DMS79 treated with DMSO at 0.1 percent for 48 hours (cell line): ENCODE data around the gene POC1B.
A peak's percentile ranks its signal among the peaks of the same experiment; 100 is the strongest.
"Not testable (repeated sequence)": the region's sequence is repeated elsewhere in the genome, so short reads cannot be mapped to it uniquely, and the experiment has no call there.

Experiments used
- DNase-seq: peaks from one replicate; lab custom pipeline; 2025; lab: John Stamatoyannopoulos, UW

Gene POC1B

DNA sequence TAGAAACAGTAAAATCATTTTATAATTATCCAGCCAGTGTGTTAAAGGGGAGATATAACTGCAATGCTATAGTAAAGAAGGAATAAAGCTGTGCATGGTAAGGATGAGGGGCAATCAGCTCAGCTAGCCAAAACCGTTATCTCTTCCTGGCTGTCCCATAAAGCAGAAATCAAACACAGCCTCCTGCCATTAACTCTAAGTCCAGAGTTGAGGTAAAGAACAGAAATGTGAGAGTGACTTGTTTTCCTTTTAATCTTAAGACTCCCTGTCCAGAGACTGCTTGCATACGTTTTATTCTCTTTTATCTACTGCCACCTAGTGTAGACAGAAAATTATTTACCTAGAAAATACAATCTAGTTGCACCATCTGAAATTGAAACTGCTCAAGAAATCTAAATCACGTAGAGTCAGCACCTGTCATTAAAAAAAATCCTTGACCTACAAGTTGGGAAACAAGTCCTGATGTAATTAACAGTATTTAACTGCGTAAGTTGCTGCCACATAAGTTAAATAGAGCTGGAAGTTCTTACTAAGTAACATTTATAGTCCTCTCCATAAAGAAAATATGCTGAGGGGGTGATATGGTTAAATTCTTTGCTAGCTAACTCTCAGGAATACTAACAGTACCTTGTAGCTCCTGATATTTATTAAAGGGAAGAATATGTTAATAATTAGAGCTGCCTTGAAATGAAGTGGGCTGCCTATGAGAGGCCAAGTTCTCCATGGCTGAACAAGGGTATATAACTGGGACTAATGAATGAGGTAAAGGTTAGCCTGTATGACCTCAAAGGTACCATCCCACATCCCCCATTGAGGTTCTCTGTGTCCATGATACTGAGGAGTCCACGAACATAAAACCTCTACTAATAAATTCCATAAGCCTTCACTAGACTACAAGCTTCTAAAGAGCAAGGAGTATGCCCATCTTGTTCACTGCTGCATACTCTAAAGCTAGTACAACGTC, 63.9 kb downstream of the POC1B start:
- peak; percentile 75 for DNase-seq

DNA sequence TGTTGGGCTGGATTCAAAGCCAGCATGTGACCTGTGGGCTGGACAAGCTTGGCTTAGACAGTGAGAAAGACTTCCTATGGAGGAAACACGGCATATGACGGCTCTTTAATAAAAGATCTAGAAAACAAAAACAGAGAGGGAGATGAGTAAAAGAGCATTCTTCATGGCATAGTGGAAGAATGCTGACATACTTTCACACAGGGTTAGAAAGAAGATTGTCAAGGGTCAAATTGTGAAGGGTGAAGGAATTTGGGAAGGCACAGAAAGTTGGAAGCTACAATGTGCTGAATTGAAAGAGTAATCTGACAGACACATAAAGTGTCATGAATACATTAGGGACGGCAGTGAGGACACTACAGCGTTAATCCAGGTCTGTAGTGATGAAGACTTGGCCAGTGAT, 64.7 kb downstream of the POC1B start:
- no peak for DNase-seq

DNA sequence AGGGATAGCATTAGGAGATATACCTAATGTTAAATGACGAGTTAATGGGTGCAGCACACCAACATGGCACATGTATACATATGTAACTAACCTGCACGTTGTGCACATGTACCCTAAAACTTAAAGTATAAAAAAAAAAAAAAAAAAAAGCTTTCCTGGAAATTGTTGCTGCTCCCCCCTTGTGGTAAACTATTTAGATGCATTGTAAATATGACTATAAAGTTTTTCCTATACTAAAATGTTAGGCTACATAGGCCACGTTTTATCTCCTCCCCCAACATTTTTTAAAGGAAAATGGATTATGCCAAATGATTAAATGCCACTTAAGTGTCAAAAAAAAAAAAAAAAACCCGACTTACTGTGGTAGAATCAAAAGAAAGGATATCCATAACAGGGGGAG, 66.6 kb downstream of the POC1B start:
- not testable (repeated sequence) for DNase-seq

DNA sequence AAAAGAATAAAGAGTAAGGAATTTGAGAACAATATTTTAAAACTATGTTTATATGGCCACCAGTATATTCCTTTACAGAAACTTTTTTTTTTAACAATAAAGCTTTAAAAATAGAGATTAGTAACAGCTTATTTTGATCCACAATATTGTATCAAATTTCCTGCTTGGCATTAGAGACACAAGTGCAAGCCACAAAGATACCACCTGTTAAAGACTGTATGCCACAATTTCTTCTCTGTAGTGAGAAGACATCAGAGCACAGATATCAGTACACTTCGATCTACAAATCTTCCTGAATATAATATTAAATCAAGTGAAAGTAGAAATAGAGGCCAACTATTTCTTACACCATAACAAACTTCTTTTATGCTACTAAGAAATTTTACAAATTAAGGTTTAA, 69.3 kb downstream of the POC1B start:
- DNase-seq, result no peak

DNA sequence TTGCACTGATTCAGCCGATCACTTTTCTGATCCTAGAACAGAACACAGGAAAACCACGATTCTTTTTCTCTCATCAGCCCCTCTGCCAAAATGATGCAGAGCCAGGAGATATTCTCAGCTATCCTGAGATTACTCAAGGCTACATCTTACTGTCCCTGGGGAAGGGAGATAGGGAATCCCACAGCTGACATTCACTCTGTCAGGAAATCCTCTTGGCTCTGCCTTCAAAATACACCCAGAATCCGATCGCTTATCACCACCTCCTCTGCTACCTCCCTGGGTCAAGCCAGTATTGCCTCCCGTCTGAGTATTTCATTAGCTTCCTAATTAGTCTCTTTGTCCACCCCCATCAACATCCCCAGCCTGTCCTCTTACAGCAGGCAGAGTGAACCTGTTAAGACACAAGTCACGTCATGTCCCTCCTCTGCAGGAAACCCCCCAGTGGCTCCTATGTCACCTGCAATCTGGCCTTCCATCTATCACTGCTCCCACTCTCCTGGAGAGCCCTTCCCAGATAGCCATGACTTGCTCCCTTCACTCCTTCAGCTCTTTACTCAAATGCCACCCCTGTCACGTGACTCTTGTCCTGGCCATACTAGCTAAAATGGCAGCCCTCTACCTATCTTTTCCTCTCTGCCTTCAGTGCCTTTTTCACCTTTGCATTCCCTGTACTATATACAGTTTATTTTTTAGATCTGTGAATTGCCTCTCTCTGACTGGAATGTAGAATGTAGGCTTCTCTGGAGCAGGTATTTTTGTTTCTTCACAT, 71.6 kb downstream of the POC1B start:
- DNase-seq, result no peak

DNA sequence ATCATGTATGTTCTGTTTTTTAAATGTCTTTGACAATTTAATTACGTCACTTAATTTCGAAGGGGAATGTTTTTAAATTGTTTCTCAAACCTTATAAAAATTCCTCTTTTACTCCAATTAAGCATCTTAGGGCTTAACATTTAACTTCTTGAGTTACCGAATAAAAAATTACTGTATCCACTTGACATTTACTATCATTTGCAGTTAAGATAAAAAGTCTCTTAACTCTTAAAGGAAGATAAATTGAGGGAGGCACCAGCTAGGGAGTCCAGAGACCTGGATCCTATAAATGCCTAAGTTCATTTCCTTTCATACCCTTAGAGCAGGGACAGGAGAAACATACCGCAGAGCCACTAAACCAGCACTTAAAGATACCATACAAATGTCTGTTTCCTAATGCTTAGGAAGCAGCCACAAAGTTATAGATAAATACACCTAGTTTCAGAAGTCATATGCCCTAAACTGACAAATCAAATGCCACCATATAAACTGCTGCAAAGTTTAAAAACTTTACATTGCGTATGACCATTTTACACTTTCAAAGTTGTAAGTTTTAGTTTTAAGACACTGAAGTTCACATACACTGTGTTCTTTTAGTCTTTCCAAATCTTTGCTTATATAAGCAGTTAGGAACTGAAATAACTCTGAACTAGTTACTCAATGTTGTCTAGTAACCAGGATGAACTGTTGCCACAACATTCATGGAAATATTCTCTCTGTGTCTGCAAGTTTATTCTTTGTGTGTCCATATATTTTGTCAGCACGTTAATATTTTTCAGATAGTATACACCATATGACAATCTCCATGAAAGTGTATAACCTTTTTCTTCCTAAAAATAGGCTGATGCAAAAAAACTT, 72.5 kb downstream of the POC1B start:
- DNase-seq, result no peak

DNA sequence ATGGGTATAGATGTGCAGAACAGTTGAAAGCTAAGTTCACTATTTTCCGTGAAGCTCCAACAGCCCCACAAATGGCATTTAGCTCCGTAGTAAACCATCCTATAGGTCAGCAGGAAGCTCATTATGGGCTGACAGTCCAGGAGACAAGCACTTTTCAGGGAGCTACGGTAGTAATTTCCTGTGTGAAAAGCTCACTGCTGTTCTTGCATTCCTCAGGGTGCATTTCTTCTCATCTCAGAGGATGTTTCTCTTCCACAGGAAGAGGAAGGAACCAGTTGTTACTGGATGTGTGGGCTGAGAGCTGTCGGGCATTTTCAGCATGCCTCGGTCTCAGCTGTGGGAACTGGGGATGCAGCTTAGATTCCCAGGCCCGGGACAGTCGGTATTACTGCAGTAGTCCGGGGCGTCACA, 74.0 kb downstream of the POC1B start:
- DNase-seq, result no peak

DNA sequence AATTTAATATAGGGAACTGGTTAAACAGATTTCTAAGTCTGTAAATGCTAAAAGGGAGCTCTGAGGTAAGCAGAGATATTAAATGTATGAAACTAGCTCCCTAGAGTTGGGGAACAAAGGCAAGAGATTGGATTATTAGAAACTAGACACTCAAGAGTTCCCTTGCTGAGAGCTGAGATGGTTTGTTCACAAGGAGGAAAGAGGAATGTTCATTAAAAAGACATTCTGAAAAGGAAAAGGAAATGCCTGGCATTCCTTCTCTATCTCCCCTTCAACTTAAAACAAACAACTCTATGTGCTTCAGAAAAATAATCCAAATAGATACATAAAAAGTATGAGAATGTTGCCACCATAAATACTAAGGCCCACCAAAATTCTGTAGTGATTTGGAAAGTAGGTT, 74.9 kb downstream of the POC1B start:
- no peak for DNase-seq

DNA sequence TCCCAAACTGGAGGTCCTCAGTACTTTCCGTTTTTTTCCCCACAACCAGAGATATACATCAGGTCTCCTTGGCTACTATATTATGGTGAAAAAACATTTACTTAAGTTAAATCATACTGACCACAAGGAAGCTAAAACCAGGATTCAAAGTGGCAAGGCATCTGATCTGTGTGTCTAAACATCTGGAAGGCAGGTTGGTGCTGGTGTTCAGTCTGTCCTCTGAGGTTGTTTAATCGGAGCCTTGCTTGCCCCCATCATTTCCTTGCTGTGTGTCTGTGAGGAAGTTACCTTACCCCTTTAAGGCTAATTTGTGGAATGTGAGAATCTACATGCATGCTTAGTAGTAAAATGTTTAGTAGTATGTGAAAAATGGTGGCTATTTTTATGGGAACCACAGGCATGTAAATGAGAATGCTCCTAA, 76.9 kb downstream of the POC1B start:
- DNase-seq, result no peak

DNA sequence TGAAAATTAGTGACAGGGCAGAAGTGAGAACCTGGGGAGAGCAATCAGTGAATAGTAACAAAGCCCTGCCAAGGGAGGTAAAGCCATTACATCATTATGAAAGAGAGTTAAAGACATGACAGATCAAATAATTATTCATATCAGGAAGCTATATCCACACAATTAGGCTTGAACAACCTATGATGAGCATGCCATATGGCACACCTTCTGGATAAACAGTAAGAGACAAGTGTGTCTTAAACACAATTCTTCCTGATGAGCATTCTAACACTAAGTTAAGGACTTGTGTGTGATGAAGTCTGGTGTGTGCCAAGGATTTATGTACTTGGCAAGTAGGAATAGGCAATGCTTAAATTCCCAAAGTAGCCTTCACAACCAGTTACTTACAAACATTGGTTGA, 77.3 kb downstream of the POC1B start:
- no peak for DNase-seq

DNA sequence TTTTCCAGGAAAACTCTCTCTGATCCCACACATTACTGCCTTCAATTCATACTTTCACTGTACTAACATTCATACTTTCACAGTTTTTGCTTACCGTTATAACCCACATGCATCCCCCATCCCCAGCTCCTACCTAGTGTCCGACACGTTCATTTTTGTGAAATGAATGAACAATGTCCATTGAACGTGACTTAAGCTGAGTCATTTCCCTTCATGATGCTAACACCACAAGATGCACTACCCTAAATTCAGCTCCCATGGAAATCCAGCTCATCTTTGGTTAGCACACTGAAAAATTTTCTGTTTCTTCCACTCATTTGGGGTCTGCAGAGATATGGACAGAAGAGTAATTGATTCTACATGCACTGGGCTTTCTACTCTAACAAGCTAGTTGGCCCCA, 85.9 kb downstream of the POC1B start:
- DNase-seq, result no peak

DNA sequence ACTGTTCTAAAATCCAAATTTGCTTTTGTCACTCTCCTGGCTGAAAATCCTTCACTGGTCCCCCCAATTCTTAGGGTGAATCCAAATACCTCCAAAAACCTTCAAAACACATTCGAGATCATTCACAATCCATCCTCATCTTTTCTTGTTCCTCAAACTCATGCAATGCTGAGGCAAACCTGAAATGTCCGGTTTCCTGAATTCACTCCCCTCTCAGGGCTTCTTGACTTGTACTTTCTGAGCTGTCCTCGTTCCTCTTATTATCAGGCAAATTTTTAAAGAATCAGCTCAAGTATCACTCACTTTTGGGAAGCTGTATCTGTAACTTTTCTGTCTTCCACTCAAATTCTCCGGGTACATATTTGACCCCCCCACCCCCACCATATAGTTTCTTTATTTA, 88.6 kb downstream of the POC1B start:
- no peak for DNase-seq

DNA sequence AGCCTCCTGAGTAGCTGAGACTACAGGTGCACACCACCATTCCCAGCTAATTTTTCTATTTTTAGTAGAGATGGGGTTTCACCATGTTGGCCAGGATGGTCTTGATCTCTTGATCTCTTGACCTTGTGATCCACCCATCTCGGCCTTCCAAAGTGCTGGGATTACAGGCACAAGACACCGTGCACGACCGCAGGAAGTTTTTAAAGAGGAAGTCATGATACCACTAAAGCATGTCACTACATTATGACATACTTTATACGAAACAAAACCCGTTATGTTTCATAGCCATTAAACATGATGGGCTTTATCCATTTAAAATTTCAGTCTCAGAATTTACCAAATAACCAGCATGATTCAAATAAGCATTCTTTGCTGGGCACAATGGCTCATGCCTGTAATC, 89.8 kb downstream of the POC1B start:
- no peak for DNase-seq

DNA sequence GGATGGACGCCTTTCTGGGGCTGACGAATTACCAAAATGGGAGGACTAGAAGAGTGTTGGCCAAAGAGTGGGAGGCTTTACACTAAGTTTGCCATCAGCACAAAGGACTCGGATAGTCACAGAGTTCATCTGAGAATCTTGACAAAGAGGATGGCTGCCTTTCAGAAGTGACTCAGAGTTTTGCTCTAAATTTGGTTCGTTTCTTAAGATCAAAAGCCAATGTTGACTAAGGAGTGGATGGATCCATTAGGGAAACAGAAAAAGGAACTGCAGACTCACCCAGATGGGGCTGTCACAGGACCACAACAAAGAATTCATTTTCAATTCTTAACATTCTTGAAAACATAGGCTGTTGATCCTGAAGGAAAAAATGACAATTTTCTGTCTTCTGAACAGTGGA, 92.2 kb downstream of the POC1B start:
- no peak for DNase-seq

DNA sequence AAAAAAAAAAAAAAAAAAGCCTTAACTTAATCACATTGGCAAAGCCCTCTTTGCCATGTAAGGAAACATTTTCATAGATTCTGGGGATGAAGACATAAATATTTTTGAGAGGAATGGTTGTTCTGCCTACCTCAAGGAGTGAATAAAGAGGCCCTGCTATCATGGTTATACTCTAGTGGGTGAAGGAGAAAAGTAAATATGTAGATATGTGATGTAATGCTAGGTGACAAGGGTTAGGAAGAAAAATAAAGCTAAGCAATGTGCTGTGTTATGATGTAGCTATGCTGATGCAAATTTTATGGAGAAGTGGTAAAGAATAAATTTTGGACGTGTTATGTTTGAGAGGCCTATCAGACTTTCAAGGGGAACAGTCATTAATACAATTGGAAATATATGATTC, 93.5 kb downstream of the POC1B start:
- no peak for DNase-seq

DNA sequence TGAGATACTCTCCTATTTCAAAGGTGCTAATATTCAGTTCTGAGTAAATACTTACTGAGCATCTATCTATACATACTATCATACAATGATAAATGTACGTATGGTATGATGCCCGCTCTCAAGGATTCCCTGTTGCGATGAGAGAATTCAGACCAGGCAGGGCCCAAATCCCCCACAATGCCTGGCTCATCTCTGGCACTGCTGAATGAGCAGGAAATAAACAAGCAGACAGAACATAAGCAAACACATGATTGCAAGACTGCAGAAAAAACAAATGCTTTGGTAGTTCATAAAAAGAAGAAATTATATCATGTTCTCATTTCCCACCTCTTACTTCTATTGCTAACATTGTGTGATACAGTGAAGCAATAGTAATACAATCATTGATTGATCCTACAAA, 96.3 kb downstream of the POC1B start:
- DNase-seq, result no peak

DNA sequence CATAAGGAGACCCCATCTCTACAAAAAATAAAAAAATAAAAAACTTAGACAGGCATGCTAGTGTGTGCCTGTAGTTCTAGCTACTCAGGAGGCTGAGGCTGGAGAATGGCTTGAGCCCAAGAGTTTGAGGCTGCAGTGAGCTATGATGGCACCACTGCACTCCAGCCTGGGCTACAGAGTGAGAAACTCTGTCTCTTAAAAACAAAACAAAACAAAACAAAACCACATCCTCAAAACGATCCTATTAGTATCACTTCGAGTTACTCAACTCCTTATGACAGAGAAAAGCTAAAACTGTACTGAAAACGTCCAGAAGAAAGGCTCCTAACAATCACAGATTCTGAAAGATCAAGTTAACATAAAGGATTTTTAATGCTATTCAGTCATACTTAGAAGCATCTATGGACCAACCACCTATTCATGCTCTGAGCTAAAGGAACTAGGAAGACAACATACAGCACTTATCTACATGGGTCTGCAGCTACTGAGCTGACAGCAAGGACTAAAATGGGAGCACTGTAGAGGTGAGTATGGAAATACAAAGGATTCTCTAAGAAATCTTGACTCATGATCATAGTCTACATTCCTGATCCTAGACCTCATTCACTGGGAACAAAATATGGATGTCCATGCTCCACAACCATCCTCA, 98.2 kb downstream of the POC1B start:
- no peak for DNase-seq

DNA sequence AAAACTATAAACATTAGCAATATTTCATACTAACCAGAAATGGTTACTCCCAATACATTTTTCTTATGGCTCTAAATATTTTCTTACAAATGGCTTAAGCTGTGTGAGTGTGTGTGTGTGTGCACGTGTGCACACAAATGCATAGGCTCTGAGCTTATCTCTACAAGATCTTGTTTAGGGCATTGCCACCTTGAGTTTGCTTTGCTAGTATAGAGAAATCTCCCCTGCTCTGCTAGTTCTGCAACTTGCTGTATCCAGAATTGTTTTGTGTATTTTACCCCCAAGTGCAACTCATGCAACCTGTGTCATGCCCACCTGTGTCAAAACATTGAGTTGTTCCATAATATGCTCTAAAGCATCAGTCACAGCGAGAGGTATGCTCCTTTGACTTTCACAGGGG, 101.0 kb downstream of the POC1B start:
- DNase-seq, result no peak

DNA sequence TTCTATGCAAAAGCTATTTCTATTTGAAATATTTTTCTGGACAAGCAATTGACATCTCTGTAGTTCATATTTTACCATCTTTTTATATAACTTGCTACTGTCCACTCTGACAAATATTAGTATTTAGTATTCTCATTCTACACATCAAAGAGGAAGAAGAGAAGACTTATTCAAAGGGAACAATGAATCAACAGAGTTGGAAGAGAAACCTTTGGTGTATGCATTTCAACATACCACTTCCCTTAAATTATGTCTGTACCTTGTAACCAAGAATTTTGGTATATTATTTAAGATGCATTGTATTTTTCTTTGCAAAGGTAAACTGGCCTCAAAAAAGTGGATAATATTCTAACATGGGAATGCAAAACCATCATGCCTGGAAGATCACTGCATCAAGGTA, 101.5 kb downstream of the POC1B start:
- no peak for DNase-seq

DNA sequence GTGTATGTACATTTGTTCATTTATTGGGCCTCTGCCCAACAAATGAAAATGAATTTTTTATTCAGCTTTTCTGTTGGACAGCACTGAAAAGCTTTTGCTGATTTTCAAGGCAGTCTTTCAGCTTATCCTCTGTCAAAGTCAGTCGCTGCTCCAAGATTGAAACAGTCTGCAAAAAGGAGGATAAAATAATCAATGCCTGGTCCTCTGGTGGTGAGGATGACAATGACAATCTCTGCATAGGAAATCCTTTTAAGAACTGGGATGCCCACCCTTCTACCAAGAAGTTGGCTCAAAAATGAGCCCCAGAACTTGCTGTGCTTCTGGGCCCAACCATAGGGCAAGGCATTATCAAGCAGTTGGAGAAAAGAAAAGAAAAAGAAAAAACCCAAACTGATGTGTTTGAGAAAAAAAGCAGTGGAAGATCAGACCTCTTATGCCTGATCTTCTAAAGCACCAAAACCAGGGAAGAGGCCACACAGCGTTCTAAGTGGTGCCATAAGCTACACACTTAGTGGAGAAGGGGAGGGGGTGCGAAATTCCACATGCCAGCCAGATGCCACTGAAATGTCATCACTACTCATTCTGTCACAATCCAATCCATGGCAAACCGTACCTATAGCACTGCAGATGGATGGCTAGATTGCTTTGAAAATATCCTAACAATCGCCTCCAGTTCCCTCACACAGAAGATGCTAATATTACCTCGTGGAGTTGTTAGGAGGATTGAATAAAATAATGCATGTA, 104.6 kb downstream of the POC1B start:
- DNase-seq, result no peak
